ENCODE data around the gene LAMC1.

The LAMC1 gene

GRCh38 chr1:183114441-183114840, 91.2 kb downstream of the LAMC1 start:
- ChIA-PET POLR2A (no interaction called here), CTCF (no interaction called here)
- H3K4me1 ChIP-seq (ENCODE audit: control insufficient read depth, insufficient read depth, low read length): no peaks in the 10 kb centered on the region

DNA sequence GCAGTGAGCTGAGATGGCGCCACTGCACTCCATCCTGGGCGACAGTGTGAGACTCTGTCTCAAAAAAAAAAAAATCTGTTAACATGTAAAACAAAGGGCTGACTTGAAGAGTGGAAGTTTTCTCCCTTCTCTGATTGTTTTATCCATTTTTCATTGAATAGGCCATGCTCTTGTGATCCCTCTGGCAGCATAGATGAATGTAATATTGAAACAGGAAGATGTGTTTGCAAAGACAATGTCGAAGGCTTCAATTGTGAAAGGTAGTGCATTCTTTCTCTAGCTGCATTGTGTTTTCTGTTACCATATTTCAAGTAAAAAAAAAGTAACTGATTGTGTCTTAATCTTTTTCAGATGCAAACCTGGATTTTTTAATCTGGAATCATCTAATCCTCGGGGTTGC, 93.2 kb downstream of the LAMC1 start:
- Histone ChIP-seq H3K4me3 (ENCODE audit: low read depth, low read length) (no peak overlapping the region), H3K27ac (ENCODE audit: extremely low read depth, low read depth, low read length) (no peak overlapping the region), H3K36me3 (ENCODE audit: control insufficient read depth in 2 of 2, insufficient read depth in 1 of 2, low read length in 2 of 2) (peaks cover 39 to 63% of the 10 kb centered on the region in 2 experiments), H3K9me3 (ENCODE audit: control insufficient read depth, insufficient read depth, low read depth, low read length) (no peaks in the 10 kb centered on the region), H3K4me1 (ENCODE audit: control insufficient read depth, insufficient read depth, low read length) (no peaks in the 10 kb centered on the region)
- TF ChIP-seq REPIN1 (tag by site-specific recombination; IDR thresholded peaks at IDR 0.05; ENCODE audit: low read depth): no peak
- no peak for TF ChIP-seq IKZF3 (tag by site-specific recombination; IDR thresholded peaks at IDR 0.05)
- TF ChIP-seq ZNF670 (tag by site-specific recombination; IDR thresholded peaks at IDR 0.05; ENCODE audit: low read depth): no peak
- ChIA-PET POLR2A (no interaction called here), CTCF (no interaction called here)

More at GRCh38 chr1:183114441-183114840, 91.2 kb downstream of the LAMC1 start:
- Histone ChIP-seq H3K4me3 (ENCODE audit: low read depth, low read length) (no peak overlapping the region), H3K27ac (ENCODE audit: extremely low read depth, low read depth, low read length) (no peak overlapping the region), H3K36me3 (ENCODE audit: control insufficient read depth in 2 of 2, insufficient read depth in 1 of 2, low read length in 2 of 2) (peaks cover 28 to 60% of the 10 kb centered on the region in 2 experiments), H3K9me3 (ENCODE audit: control insufficient read depth, insufficient read depth, low read depth, low read length) (no peaks in the 10 kb centered on the region)
- no peak for TF ChIP-seq ZNF658 (tag by site-specific recombination; IDR thresholded peaks at IDR 0.05)
- no peak for TF ChIP-seq KLF16 (tag by site-specific recombination; IDR thresholded peaks at IDR 0.05)

- H3K4me1 ChIP-seq (ENCODE audit: control insufficient read depth, insufficient read depth, low read length): no peaks in the 10 kb centered on the region
- POLR2A ChIA-PET: no interaction called here
- TF ChIP-seq TRIM28 (IDR thresholded peaks at IDR 0.05; ENCODE audit: borderline replicate concordance, low read length) (no peak), ZBTB11 (tag by site-specific recombination; conservative IDR thresholded peaks at IDR 0.05; ENCODE audit: low read depth) (no peak), ZNF23 (tag by site-specific recombination; IDR thresholded peaks at IDR 0.05; ENCODE audit: borderline replicate concordance) (no peak), ZFP3 (tag by site-specific recombination; IDR thresholded peaks at IDR 0.05; ENCODE audit: low read depth) (no peak), ZNF155 (tag by site-specific recombination; IDR thresholded peaks at IDR 0.05) (no peak), ZFP37 (tag by site-specific recombination; IDR thresholded peaks at IDR 0.05) (no peak), ZNF324 (tag by site-specific recombination; IDR thresholded peaks at IDR 0.05) (no peak), ZNF169 (tag by site-specific recombination; IDR thresholded peaks at IDR 0.05) (no peak), REST (tag by site-specific recombination; IDR thresholded peaks at IDR 0.05) (no peak)
- CTCF ChIA-PET: no interaction called here
- no peak overlapping the region for H3K4me3 ChIP-seq (ENCODE audit: low read depth, low read length)
- no peak overlapping the region for H3K27ac ChIP-seq (ENCODE audit: extremely low read depth, low read depth, low read length)
- H3K9me3 ChIP-seq (ENCODE audit: control insufficient read depth, insufficient read depth, low read depth, low read length): no peaks in the 10 kb centered on the region
- H3K36me3 ChIP-seq (ENCODE audit: control insufficient read depth in 2 of 2, insufficient read depth in 1 of 2, low read length in 2 of 2): peaks cover 44 to 88% of the 10 kb centered on the region in 2 experiments
These were observed 98.4 kb downstream of the LAMC1 start for GRCh38 chr1:183121609-183122008.

Measured in HEK293 (cell line).